Endothelial cell of umbilical vein (primary cell): ENCODE measurements around the gene CLIP4. TPM values are rescaled to one million over a fixed set of nuclear protein-coding genes. Genes with fewer than 3 reads are reported as not detected.

Experiments
- BruUV-seq: library from RNA; stranded (reverse); fragments of 400-500 nt; replicated peaks from 2 replicates; lab custom pipeline; 2021; lab: Mats Ljungman, UMichigan
- CTCF ChIA-PET: fragments of 300-600, 350-600 bp; sonication (Branson Sonifier 250); formaldehyde crosslinking; loops from one replicate; lab custom pipeline; 2021; ENCODE audit warnings: antibody characterized with exemption, inconsistent platforms; lab: Charles Lee
- POLR2A ChIA-PET: fragments of 300-600, 350-600 bp; sonication (Branson Sonifier 250); formaldehyde crosslinking; loops from one replicate; lab custom pipeline; 2021; ENCODE audit warnings: antibody characterized with exemption, inconsistent platforms; lab: Charles Lee
- DNase-seq: peaks from one replicate; pipeline ENCODE4 v3.0.0-alpha.2; 2011; ENCODE audit warnings: low read depth, low spot score
- FAIRE-seq: peaks from 2 replicates; lab custom pipeline; 2011; peaks lifted over from hg19 to GRCh38; lab: Jason Lieb, UNC
- H2AFZ ChIP-seq: 2 replicates; pipeline ENCODE4 v1.6.0; 2012; ENCODE audit warnings: low read depth, low read length, control low read depth, inconsistent platforms
- H3K27ac ChIP-seq: 2 replicates; pipeline ENCODE4 v1.5.1; 2011; ENCODE audit warnings: low read depth, mild to moderate bottlenecking, control low read depth, low read length, moderate library complexity; ENCODE audit not compliant: insufficient read depth
- H3K27me3 ChIP-seq, 2 experiments: 2 replicates each; pipeline versions ENCODE4 v1.6.0 to v1.6.1; 2011; ENCODE audit warnings: low read length in 2 of 2, mixed read lengths in 1 of 2; ENCODE audit not compliant: control insufficient read depth in 2 of 2, insufficient read depth in 2 of 2
- H3K36me3 ChIP-seq, 2 experiments: 2 replicates in 1 of 2; 3 replicates in 1 of 2; pipeline ENCODE4 v1.5.1; 2011; ENCODE audit warnings: low read length in 2 of 2, mild to moderate bottlenecking in 1 of 2, moderate library complexity in 1 of 2; ENCODE audit not compliant: control insufficient read depth in 2 of 2, insufficient read depth in 2 of 2; ENCODE audit errors: extremely low read depth in 1 of 2
- H3K4me1 ChIP-seq: 3 replicates; pipeline ENCODE4 v1.5.1; 2011; ENCODE audit warnings: mild to moderate bottlenecking, low read length; ENCODE audit not compliant: control insufficient read depth, insufficient read depth; ENCODE audit errors: extremely low read depth
- H3K4me2 ChIP-seq: 2 replicates; pipeline ENCODE4 v1.6.1; 2011; ENCODE audit warnings: low read length, control low read depth, mixed read lengths; ENCODE audit not compliant: insufficient read depth
- H3K4me3 ChIP-seq, 3 experiments: fragments of 200-600 bp in 1 of 3; sonication (generic), shearing (Covaris generic) in 1 of 3; replicated peaks in 1 of 3; 2 replicates each; pipeline ENCODE4 v1.5.1; 2011 to 2016; ENCODE audit warnings: control low read depth in 3 of 3, low read length in 3 of 3, mild to moderate bottlenecking in 2 of 3, inconsistent platforms in 1 of 3, low read depth in 1 of 3, moderate library complexity in 1 of 3; ENCODE audit not compliant: insufficient read depth in 1 of 3
- H3K79me2 ChIP-seq: 2 replicates; pipeline ENCODE4 v1.6.0; 2012; ENCODE audit warnings: low read length, inconsistent platforms; ENCODE audit not compliant: control insufficient read depth, insufficient read depth
- H3K9ac ChIP-seq: replicated peaks from 2 replicates; pipeline ENCODE3; 2011; ENCODE audit warnings: low read length, control low read depth; ENCODE audit not compliant: insufficient read depth; ENCODE audit errors: extremely low read depth
- H3K9me1 ChIP-seq: replicated peaks from 3 replicates; pipeline ENCODE4 v1.6.0; 2011; ENCODE audit warnings: mild to moderate bottlenecking, low read length; ENCODE audit not compliant: control insufficient read depth, insufficient read depth; ENCODE audit errors: extremely low read depth
- H3K9me3 ChIP-seq: replicated peaks from 2 replicates; pipeline ENCODE4 v1.5.1; 2012; ENCODE audit warnings: low read length, inconsistent platforms; ENCODE audit not compliant: control insufficient read depth, insufficient read depth
- H4K20me1 ChIP-seq: replicated peaks from 2 replicates; pipeline ENCODE3; 2011; ENCODE audit warnings: mild to moderate bottlenecking, low read length; ENCODE audit not compliant: control insufficient read depth, insufficient read depth; ENCODE audit errors: extremely low read depth
- EZH2 ChIP-seq: IDR thresholded peaks from 2 replicates; pipeline ENCODE4 v1.6.1; 2012; ENCODE audit warnings: borderline replicate concordance, low read depth, mild to moderate bottlenecking, moderate library complexity, low read length, inconsistent platforms; ENCODE audit not compliant: severe bottlenecking
- FOS ChIP-seq: IDR thresholded peaks from 2 replicates; pipeline ENCODE4 v1.6.1; 2011; ENCODE audit warnings: mild to moderate bottlenecking, low read length, moderate library complexity, borderline replicate concordance; ENCODE audit not compliant: insufficient read depth
- GATA2 ChIP-seq: IDR thresholded peaks from 2 replicates; pipeline ENCODE4 v1.7.0; 2011; ENCODE audit warnings: low read depth, mild to moderate bottlenecking, moderate library complexity, mixed read lengths, low read length; ENCODE audit not compliant: insufficient read length, insufficient read depth
- JUN ChIP-seq: IDR thresholded peaks from 2 replicates; pipeline ENCODE4 v1.6.1; 2011; ENCODE audit warnings: borderline replicate concordance, low read depth; ENCODE audit not compliant: insufficient read length, insufficient read depth
- MYC ChIP-seq: IDR thresholded peaks from one replicate; pipeline ENCODE4 v1.6.1; 2011; ENCODE audit warnings: mild to moderate bottlenecking, low read depth, low read length
- POLR2A ChIP-seq: IDR thresholded peaks from 2 replicates; pipeline ENCODE4 v1.6.1; 2012; ENCODE audit warnings: low read depth, mild to moderate bottlenecking, control low read depth, low read length
- POLR2AphosphoS5 ChIP-seq: IDR thresholded peaks from 2 replicates; pipeline ENCODE4 v1.6.1; 2012; ENCODE audit warnings: low read depth, mild to moderate bottlenecking, control low read depth, low read length, moderate library complexity; ENCODE audit not compliant: insufficient read depth
- dilution Hi-C: fragments of 300-500 bp; cut with MboI; formaldehyde crosslinking; loops from one replicate; pipeline ENCODE4 v1.15.0; 2019; ENCODE audit warnings: low sequenced_read_pairs; ENCODE audit not compliant: extremely low pct_ligation_motif_present
- intact Hi-C: fragments of 100-400 bp; cut with micrococcal nuclease; formaldehyde crosslinking; loops from one replicate; pipeline ENCODE4 v1.10.0; 2022
- polyA plus RNA-seq, 4 experiments: library from polyadenylated mRNA; depleted of rRNA in 3 of 4; stranded (reverse) in 3 of 4; unstranded in 1 of 4; fragments of >200 nt; gene quantifications; 2 replicates each; pipeline versions ENCODE4 v1.2.1 to v1.2.3, GENCODE V29; 2011 to 2012; ENCODE audit warnings: missing spikeins in 1 of 4
- total RNA-seq: library from RNA; stranded (reverse); gene quantifications from 2 replicates; pipeline ENCODE4 v1.2.3, GENCODE V29; 2021
- TF ChIP-seq, protein P1 (sequence below): IDR thresholded peaks from 2 replicates; pipeline ENCODE4 v1.6.1; 2011; ENCODE audit not compliant: insufficient read depth, insufficient read length
- TF ChIP-seq, protein P2 (sequence below), 2 donors: IDR thresholded peaks; 1 replicate in 1 of 2; 2 replicates in 1 of 2; pipeline ENCODE4 v1.5.1; 2011; ENCODE audit warnings: low read length in 2 of 2, mild to moderate bottlenecking in 2 of 2, moderate library complexity in 2 of 2, control low read depth in 1 of 2, inconsistent platforms in 1 of 2, low read depth in 1 of 2; ENCODE audit not compliant: insufficient read depth in 1 of 2; ENCODE audit errors: extremely low read depth in 1 of 2

CLIP4 gene
- total and polyA plus RNA-seq, 2 donors (not counting 3 experiments of a cell fraction or from before 2014, with no cell fraction given), result 9.2 to 24.0 TPM

DNA sequence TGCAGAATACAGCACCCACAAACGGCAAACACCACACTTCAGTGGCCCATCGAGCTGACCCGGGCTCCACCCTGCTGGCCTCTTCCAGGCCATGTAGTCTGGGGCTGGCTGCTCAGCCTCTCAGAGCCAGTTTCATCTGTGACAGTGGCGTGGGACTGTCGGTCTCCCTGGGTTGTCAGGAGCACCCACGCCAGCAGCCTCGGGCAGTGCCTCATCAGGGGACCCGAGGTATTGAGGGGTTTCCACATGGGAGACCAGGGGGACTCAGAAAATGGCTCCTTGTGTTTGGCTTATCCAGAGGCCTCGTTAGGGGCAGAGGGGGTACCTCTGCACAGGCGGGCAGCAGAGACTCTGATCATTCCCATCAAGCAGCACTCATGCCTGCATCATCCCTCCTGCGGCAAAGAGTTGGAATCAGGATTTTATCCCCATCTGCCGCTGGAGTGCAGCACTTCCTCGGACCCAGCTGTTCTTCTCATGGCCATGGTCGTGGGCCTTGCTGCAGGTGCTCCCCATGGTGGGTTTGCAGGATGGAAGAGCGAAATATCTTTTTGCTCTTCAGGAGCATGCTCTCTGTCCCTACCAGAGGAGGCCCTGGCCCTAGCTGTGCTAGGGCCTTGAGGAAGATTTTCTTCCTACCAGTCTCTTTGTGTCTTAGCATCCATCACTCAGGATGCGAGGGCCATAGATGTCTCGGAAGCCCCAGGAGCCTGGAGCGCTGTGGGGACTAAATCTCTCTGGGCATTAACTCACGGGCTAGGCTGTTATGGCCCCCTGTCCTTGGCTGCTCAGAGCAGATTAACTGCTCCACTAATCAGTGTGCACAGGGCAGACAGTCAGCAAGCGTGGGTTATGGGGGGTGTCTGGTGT lies 100.8 kb downstream of the CLIP4 start:
- no peak overlapping the region for H2AFZ ChIP-seq
- ChIA-PET CTCF (no interaction called here), POLR2A (no interaction called here)
- H3K4me1 ChIP-seq, result peaks cover 2% of the 10 kb centered on the region
- no TSS peak for BruUV-seq
- H3K4me2 ChIP-seq, result no peak overlapping the region
- H3K9ac ChIP-seq, result no peak overlapping the region
- FAIRE-seq (no peak), DNase-seq (no peak)
- no peaks in the 10 kb centered on the region for H3K36me3 ChIP-seq
- H3K9me1 ChIP-seq, result no peaks in the 10 kb centered on the region
- H3K27me3 ChIP-seq, result no peaks in the 10 kb centered on the region
- H4K20me1 ChIP-seq, result no peaks in the 10 kb centered on the region
- no peak for TF ChIP-seq POLR2AphosphoS5
- no peak for TF ChIP-seq FOS
- TF ChIP-seq, protein P1, sequence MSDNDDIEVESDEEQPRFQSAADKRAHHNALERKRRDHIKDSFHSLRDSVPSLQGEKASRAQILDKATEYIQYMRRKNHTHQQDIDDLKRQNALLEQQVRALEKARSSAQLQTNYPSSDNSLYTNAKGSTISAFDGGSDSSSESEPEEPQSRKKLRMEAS, result no peak
- no peak for TF ChIP-seq POLR2A
- TF ChIP-seq, protein P2, sequence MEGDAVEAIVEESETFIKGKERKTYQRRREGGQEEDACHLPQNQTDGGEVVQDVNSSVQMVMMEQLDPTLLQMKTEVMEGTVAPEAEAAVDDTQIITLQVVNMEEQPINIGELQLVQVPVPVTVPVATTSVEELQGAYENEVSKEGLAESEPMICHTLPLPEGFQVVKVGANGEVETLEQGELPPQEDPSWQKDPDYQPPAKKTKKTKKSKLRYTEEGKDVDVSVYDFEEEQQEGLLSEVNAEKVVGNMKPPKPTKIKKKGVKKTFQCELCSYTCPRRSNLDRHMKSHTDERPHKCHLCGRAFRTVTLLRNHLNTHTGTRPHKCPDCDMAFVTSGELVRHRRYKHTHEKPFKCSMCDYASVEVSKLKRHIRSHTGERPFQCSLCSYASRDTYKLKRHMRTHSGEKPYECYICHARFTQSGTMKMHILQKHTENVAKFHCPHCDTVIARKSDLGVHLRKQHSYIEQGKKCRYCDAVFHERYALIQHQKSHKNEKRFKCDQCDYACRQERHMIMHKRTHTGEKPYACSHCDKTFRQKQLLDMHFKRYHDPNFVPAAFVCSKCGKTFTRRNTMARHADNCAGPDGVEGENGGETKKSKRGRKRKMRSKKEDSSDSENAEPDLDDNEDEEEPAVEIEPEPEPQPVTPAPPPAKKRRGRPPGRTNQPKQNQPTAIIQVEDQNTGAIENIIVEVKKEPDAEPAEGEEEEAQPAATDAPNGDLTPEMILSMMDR (IDR thresholded peaks at IDR 0.05; ENCODE audit: extremely low read depth in 1 of 2, insufficient read depth in 1 of 2, low read depth in 1 of 2, low read length in 2 of 2), result no peak
- TF ChIP-seq GATA2, result no peak
- TF ChIP-seq MYC, result no peak
- no peak for TF ChIP-seq JUN
- TF ChIP-seq EZH2, result no peak
- intact Hi-C loops (no loop called here), dilution Hi-C loops (no loop called here)
- no peak overlapping the region for H3K4me3 ChIP-seq
- no peak overlapping the region for H3K27ac ChIP-seq
- H3K9me3 ChIP-seq, result no peaks in the 10 kb centered on the region
- H3K79me2 ChIP-seq, result no peaks in the 10 kb centered on the region
